Activated T-cell treated with anti-CD3 and anti-CD28 coated beads, Interleukin-2, amount 50 U/mL, for 4 hours (primary cell): Measurements from ENCODE around the gene CCDC50. TPM values are rescaled to one million over a fixed set of nuclear protein-coding genes. Genes with fewer than 3 reads are reported as not detected.

Experiments
- ATAC-seq, 2 donors: fragments of 200-7000 bp; cut with Tn5 transposase; one replicate each; pipeline ENCODE4 v1.10.0; 2021
- DNase-seq: peaks from one replicate; pipeline ENCODE4 v3.0.0-alpha.2; 2020
- H3K27me3 Mint-ChIP-seq: one replicate; pipeline ENCODE4 v1.8.0; 2021; ENCODE audit warnings: low read depth, mixed read lengths
- H3K36me3 Mint-ChIP-seq: one replicate; pipeline ENCODE4 v1.8.0; 2022; ENCODE audit warnings: mixed read lengths; ENCODE audit not compliant: insufficient read depth
- H3K4me1 Mint-ChIP-seq: one replicate; pipeline ENCODE4 v1.8.0; 2021; ENCODE audit warnings: low read depth, mixed read lengths
- H3K4me3 Mint-ChIP-seq: one replicate; pipeline ENCODE4 v1.8.0; 2021; ENCODE audit warnings: mild to moderate bottlenecking, moderate library complexity, mixed read lengths
- H3K9me3 Mint-ChIP-seq: one replicate; pipeline ENCODE4 v1.8.0; 2021; ENCODE audit warnings: mixed read lengths
- total RNA-seq, 3 donors: library from RNA; stranded (reverse); gene quantifications; one replicate each; pipeline ENCODE4 v1.2.1, GENCODE V29; 2021

CCDC50 gene
- total RNA-seq, result 10 to 100 TPM in 1 of 3 donors, 1 to 10 TPM in 2; 3.9 to 16.2 (median 8.6) TPM

- ATAC-seq (peak; percentile 48 to 63), DNase-seq (peak; percentile 24)
- H3K9me3 Mint-ChIP-seq, result no peaks in the 10 kb centered on the region
- no peaks in the 10 kb centered on the region for H3K36me3 Mint-ChIP-seq
- peaks cover 24% of the 10 kb centered on the region for H3K4me1 Mint-ChIP-seq
- H3K27me3 Mint-ChIP-seq, result peaks cover 20% of the 10 kb centered on the region
- peak within 1 kb of the TSS; percentile 77 for H3K4me3 Mint-ChIP-seq
These were observed at the start of gene CCDC50 for GRCh38 chr3:191328962-191329653. Gene CCDC50 (plus strand): TSS chr3:191329394. CDS start chr3:191329675, 281 bp downstream.

GRCh38 chr3:191280111-191280510, 49.1 kb upstream of the CCDC50 start:
- ATAC-seq (no peak), DNase-seq (no peak)
- no peaks in the 10 kb centered on the region for H3K36me3 Mint-ChIP-seq
- no peaks in the 10 kb centered on the region for H3K4me1 Mint-ChIP-seq
- no peaks in the 10 kb centered on the region for H3K9me3 Mint-ChIP-seq
- no peaks in the 10 kb centered on the region for H3K27me3 Mint-ChIP-seq
- H3K4me3 Mint-ChIP-seq, result no peak overlapping the region

- Mint-ChIP-seq H3K9me3 (no peaks in the 10 kb centered on the region), H3K36me3 (no peaks in the 10 kb centered on the region), H3K4me3 (no peak overlapping the region), H3K4me1 (no peaks in the 10 kb centered on the region), H3K27me3 (no peaks in the 10 kb centered on the region)
- no peak for ATAC-seq
- DNase-seq, result no peak
These were observed 48.3 kb upstream of the CCDC50 start for GRCh38 chr3:191280882-191281281.

GRCh38 chr3:191282251-191283185, 46.7 kb upstream of the CCDC50 start:
- H3K36me3 Mint-ChIP-seq, result no peaks in the 10 kb centered on the region
- no peaks in the 10 kb centered on the region for H3K27me3 Mint-ChIP-seq
- no peak for ATAC-seq
- H3K4me3 Mint-ChIP-seq, result no peak overlapping the region
- no peak for DNase-seq
- peaks cover 1% of the 10 kb centered on the region for H3K9me3 Mint-ChIP-seq
- H3K4me1 Mint-ChIP-seq, result no peaks in the 10 kb centered on the region

GRCh38 chr3:191283400-191283799, 45.8 kb upstream of the CCDC50 start:
- no peaks in the 10 kb centered on the region for H3K4me1 Mint-ChIP-seq
- H3K36me3 Mint-ChIP-seq, result no peaks in the 10 kb centered on the region
- H3K4me3 Mint-ChIP-seq, result no peak overlapping the region
- DNase-seq (no peak), ATAC-seq (no peak)
- no peaks in the 10 kb centered on the region for H3K27me3 Mint-ChIP-seq
- H3K9me3 Mint-ChIP-seq, result peaks cover 4% of the 10 kb centered on the region

GRCh38 chr3:191290311-191291025, 38.7 kb upstream of the CCDC50 start:
- Mint-ChIP-seq H3K4me1 (peaks cover 8% of the 10 kb centered on the region), H3K4me3 (peak overlapping the region; percentile 52), H3K27me3 (no peaks in the 10 kb centered on the region), H3K9me3 (peaks cover 4% of the 10 kb centered on the region), H3K36me3 (no peaks in the 10 kb centered on the region)
- DNase-seq (no peak), ATAC-seq (no peak)

- no peaks in the 10 kb centered on the region for H3K36me3 Mint-ChIP-seq
- H3K9me3 Mint-ChIP-seq, result peaks cover 3% of the 10 kb centered on the region
- no peaks in the 10 kb centered on the region for H3K27me3 Mint-ChIP-seq
- peaks cover 8% of the 10 kb centered on the region for H3K4me1 Mint-ChIP-seq
- DNase-seq (no peak), ATAC-seq (no peak)
- H3K4me3 Mint-ChIP-seq, result no peak overlapping the region
These were observed 36.8 kb upstream of the CCDC50 start for GRCh38 chr3:191292243-191293015.

GRCh38 chr3:191294291-191294690, 34.9 kb upstream of the CCDC50 start:
- Mint-ChIP-seq H3K4me3 (no peak overlapping the region), H3K27me3 (no peaks in the 10 kb centered on the region), H3K9me3 (no peaks in the 10 kb centered on the region), H3K4me1 (peaks cover 8% of the 10 kb centered on the region), H3K36me3 (no peaks in the 10 kb centered on the region)
- ATAC-seq (no peak), DNase-seq (no peak)

- Mint-ChIP-seq H3K36me3 (no peaks in the 10 kb centered on the region), H3K9me3 (no peaks in the 10 kb centered on the region), H3K27me3 (no peaks in the 10 kb centered on the region), H3K4me1 (peaks cover 1% of the 10 kb centered on the region), H3K4me3 (no peak overlapping the region)
- ATAC-seq (no peak), DNase-seq (no peak)
These were observed 33.1 kb upstream of the CCDC50 start for GRCh38 chr3:191296041-191296541.

GRCh38 chr3:191298846-191299245, 30.3 kb upstream of the CCDC50 start:
- ATAC-seq (no peak), DNase-seq (no peak)
- Mint-ChIP-seq H3K4me3 (no peak overlapping the region), H3K36me3 (no peaks in the 10 kb centered on the region), H3K9me3 (no peaks in the 10 kb centered on the region), H3K4me1 (peaks cover 1% of the 10 kb centered on the region), H3K27me3 (no peaks in the 10 kb centered on the region)

GRCh38 chr3:191300422-191300821, 28.8 kb upstream of the CCDC50 start:
- H3K4me1 Mint-ChIP-seq, result peaks cover 1% of the 10 kb centered on the region
- no peaks in the 10 kb centered on the region for H3K36me3 Mint-ChIP-seq
- H3K9me3 Mint-ChIP-seq, result no peaks in the 10 kb centered on the region
- ATAC-seq, result no peak
- DNase-seq, result no peak
- no peaks in the 10 kb centered on the region for H3K27me3 Mint-ChIP-seq
- H3K4me3 Mint-ChIP-seq, result no peak overlapping the region

- no peak for ATAC-seq
These were observed 28.2 kb upstream of the CCDC50 start for GRCh38 chr3:191301017-191301416.

GRCh38 chr3:191301782-191302411, 27.3 kb upstream of the CCDC50 start:
- H3K9me3 Mint-ChIP-seq, result no peaks in the 10 kb centered on the region
- H3K4me3 Mint-ChIP-seq, result no peak overlapping the region
- no peaks in the 10 kb centered on the region for H3K36me3 Mint-ChIP-seq
- peaks cover 1% of the 10 kb centered on the region for H3K4me1 Mint-ChIP-seq
- no peak for DNase-seq
- no peak for ATAC-seq
- H3K27me3 Mint-ChIP-seq, result no peaks in the 10 kb centered on the region

More at GRCh38 chr3:191301017-191301416, 28.2 kb upstream of the CCDC50 start:
- no peak overlapping the region for H3K4me3 Mint-ChIP-seq
- no peaks in the 10 kb centered on the region for H3K36me3 Mint-ChIP-seq
- H3K9me3 Mint-ChIP-seq, result no peaks in the 10 kb centered on the region
- H3K4me1 Mint-ChIP-seq, result peaks cover 1% of the 10 kb centered on the region
- no peak for DNase-seq
- no peaks in the 10 kb centered on the region for H3K27me3 Mint-ChIP-seq
